Esophagus squamous epithelium (tissue), 4 donors: ENCODE measurements around the gene MIA3.

Experiments used
- POLR2A ChIP-seq, 4 donors: fragments of 450-650 bp; IDR thresholded peaks; one replicate each; pipeline ENCODE4 v1.6.1; 2017; ENCODE audit warnings: antibody characterized with exemption in 4 of 4, mild to moderate bottlenecking in 4 of 4, moderate library complexity in 3 of 4
- TF ChIP-seq, protein P1 (sequence below), 6 experiments: fragments of 450-650 bp in 4 of 6; fragments of 200-600 bp in 2 of 6; sonication (generic) in 2 of 6; IDR thresholded peaks; one replicate each; pipeline ENCODE4 v1.5.1; 2016 to 2019; ENCODE audit warnings: antibody characterized with exemption in 6 of 6, mild to moderate bottlenecking in 4 of 6, moderate library complexity in 4 of 6

DNA sequence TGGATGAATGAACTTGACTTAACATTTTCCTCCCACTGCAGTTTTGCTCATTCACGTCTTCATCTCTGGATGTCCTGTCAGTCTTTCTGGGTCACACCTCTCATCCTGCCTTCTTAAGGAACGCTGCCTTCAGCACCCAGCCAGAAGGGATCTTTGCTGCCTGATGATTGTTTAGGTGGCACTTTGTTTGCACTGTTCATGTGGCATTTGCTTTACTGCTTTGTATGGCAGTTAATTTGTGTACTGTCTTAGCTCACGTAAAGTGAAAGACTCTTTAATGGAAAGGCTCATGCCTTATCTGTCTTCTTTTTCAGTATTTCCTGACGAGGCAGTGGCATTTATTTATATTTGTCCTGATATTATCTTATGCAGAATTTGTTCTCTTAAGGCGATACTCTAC lies 4.9 kb downstream of the MIA3 start:
- TF ChIP-seq, protein P1, sequence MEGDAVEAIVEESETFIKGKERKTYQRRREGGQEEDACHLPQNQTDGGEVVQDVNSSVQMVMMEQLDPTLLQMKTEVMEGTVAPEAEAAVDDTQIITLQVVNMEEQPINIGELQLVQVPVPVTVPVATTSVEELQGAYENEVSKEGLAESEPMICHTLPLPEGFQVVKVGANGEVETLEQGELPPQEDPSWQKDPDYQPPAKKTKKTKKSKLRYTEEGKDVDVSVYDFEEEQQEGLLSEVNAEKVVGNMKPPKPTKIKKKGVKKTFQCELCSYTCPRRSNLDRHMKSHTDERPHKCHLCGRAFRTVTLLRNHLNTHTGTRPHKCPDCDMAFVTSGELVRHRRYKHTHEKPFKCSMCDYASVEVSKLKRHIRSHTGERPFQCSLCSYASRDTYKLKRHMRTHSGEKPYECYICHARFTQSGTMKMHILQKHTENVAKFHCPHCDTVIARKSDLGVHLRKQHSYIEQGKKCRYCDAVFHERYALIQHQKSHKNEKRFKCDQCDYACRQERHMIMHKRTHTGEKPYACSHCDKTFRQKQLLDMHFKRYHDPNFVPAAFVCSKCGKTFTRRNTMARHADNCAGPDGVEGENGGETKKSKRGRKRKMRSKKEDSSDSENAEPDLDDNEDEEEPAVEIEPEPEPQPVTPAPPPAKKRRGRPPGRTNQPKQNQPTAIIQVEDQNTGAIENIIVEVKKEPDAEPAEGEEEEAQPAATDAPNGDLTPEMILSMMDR (IDR thresholded peaks at IDR 0.05): no peak
- no peak for TF ChIP-seq POLR2A (IDR thresholded peaks at IDR 0.05)
